SK-N-SH (cell line): Measurements from ENCODE around the gene BEND5. TPM values are rescaled to one million over a fixed set of nuclear protein-coding genes. Genes with fewer than 3 reads are reported as not detected.
A peak's percentile ranks its signal among the peaks of the same experiment; 100 is the strongest.

Experiments used
- CTCF ChIA-PET: fragments of 300-600, 350-600 bp; formaldehyde crosslinking; extraction: SDS; loops from one replicate; lab custom pipeline; 2021; lab: Yijun Ruan, JAX
- POLR2A ChIA-PET: fragments of 350-600 bp; sonication (Branson Sonifier 250); formaldehyde crosslinking; extraction: SDS; loops from one replicate; lab custom pipeline; 2020; ENCODE audit warnings: antibody characterized with exemption, inconsistent platforms; lab: Yijun Ruan, JAX
- DNase-seq: peaks from one replicate; pipeline ENCODE4 v3.0.0; 2012
- H2AFZ ChIP-seq: fragments of 200-600 bp; sonication (generic); 2 replicates; pipeline ENCODE4 v1.8.1; 2016; ENCODE audit warnings: antibody characterized with exemption, mild to moderate bottlenecking, low read depth
- H3F3A ChIP-seq: fragments of 200-600 bp; sonication (generic); replicated peaks from 2 replicates; pipeline ENCODE3; 2016; ENCODE audit warnings: antibody characterized with exemption, mild to moderate bottlenecking; ENCODE audit not compliant: insufficient read depth
- H3K27ac ChIP-seq, 2 experiments: fragments of 200-500 bp in 1 of 2; fragments of 200-600 bp in 1 of 2; sonication (Bioruptor generic) in 1 of 2; sonication (generic), shearing (Covaris generic) in 1 of 2; 2 replicates each; pipeline versions ENCODE4 v1.5.1 to v1.6.1; 2014 to 2016; ENCODE audit warnings: low read depth in 2 of 2, inconsistent platforms in 1 of 2, low read length in 1 of 2, mild to moderate bottlenecking in 1 of 2, mixed read lengths in 1 of 2
- H3K27me3 ChIP-seq: fragments of 200-600 bp; sonication (generic), shearing (Covaris generic); 2 replicates; pipeline ENCODE4 v1.6.1; 2016; ENCODE audit warnings: mixed run types; ENCODE audit not compliant: insufficient read depth
- H3K36me3 ChIP-seq, 2 experiments: fragments of 200-500 bp in 1 of 2; fragments of 200-600 bp in 1 of 2; sonication (Bioruptor generic) in 1 of 2; sonication (generic) in 1 of 2; replicated peaks in 1 of 2; 2 replicates each; pipeline versions ENCODE3 to v1.5.1; 2014 to 2016; ENCODE audit warnings: low read length in 1 of 2, mild to moderate bottlenecking in 1 of 2; ENCODE audit not compliant: insufficient read depth in 2 of 2, control insufficient read depth in 1 of 2
- H3K4me1 ChIP-seq, 2 experiments: fragments of 200-500 bp in 1 of 2; fragments of 200-600 bp in 1 of 2; sonication (Bioruptor generic) in 1 of 2; sonication (generic), shearing (Covaris generic) in 1 of 2; 2 replicates each; pipeline versions ENCODE4 v1.5.1 to v1.6.1; 2014 to 2016; ENCODE audit warnings: low read depth in 1 of 2, low read length in 1 of 2, mixed run types in 1 of 2; ENCODE audit not compliant: insufficient read depth in 2 of 2, control insufficient read depth in 1 of 2
- H3K4me2 ChIP-seq: fragments of 200-600 bp; sonication (generic), shearing (Covaris generic); 2 replicates; pipeline ENCODE4 v1.6.1; 2017; ENCODE audit warnings: mixed run types
- H3K4me3 ChIP-seq, 2 experiments: fragments of 200-500 bp in 1 of 2; fragments of 200-600 bp in 1 of 2; sonication (Bioruptor generic) in 1 of 2; sonication (generic), shearing (Covaris generic) in 1 of 2; 2 replicates each; pipeline versions ENCODE4 v1.5.1 to v1.8.1; 2014 to 2016; ENCODE audit warnings: low read depth in 2 of 2, inconsistent platforms in 1 of 2, low read length in 1 of 2, mild to moderate bottlenecking in 1 of 2, mixed read lengths in 1 of 2, moderate library complexity in 1 of 2
- H3K79me2 ChIP-seq: fragments of 200-600 bp; sonication (generic); 2 replicates; pipeline ENCODE4 v1.8.1; 2017; ENCODE audit warnings: mild to moderate bottlenecking; ENCODE audit not compliant: insufficient read depth
- H3K9ac ChIP-seq: fragments of 200-600 bp; sonication (generic); 2 replicates; pipeline ENCODE4 v1.6.1; 2017; ENCODE audit warnings: mixed run types
- H3K9me2 ChIP-seq: fragments of 200-600 bp; sonication (generic); 2 replicates; pipeline ENCODE4 v1.6.1; 2017; ENCODE audit warnings: mixed run types
- H3K9me3 ChIP-seq: fragments of 200-600 bp; sonication (generic); 2 replicates; pipeline ENCODE4 v1.6.1; 2017; ENCODE audit warnings: mixed run types, mild to moderate bottlenecking, moderate library complexity
- H4K20me1 ChIP-seq: fragments of 200-600 bp; sonication (generic); 2 replicates; pipeline ENCODE4 v1.6.1; 2017; ENCODE audit warnings: mild to moderate bottlenecking, mixed run types; ENCODE audit not compliant: insufficient read depth
- CTCF ChIP-seq: fragments of 200-600 bp; sonication (generic); IDR thresholded peaks from 2 replicates; pipeline ENCODE4 v1.6.1; 2017; ENCODE audit warnings: antibody characterized with exemption, mild to moderate bottlenecking, moderate library complexity
- ELF1 ChIP-seq: IDR thresholded peaks from 2 replicates; pipeline ENCODE4 v1.4.0; 2012
- FOSL2 ChIP-seq: IDR thresholded peaks from 2 replicates; pipeline ENCODE4 v1.4.0; 2012; ENCODE audit warnings: low read depth, mild to moderate bottlenecking, moderate library complexity, borderline replicate concordance
- FOXJ3 ChIP-seq: sonication (generic); formaldehyde crosslinking; IDR thresholded peaks from 2 replicates; pipeline ENCODE4 v1.5.1; 2020; ENCODE audit warnings: mild to moderate bottlenecking, missing genetic modification reagents
- FOXM1 ChIP-seq: IDR thresholded peaks from 2 replicates; pipeline ENCODE4 v1.4.0; 2012; ENCODE audit warnings: low read depth, mild to moderate bottlenecking
- GABPA ChIP-seq: IDR thresholded peaks from 2 replicates; pipeline ENCODE4 v1.4.0; 2012; ENCODE audit warnings: low read depth, mild to moderate bottlenecking
- GATA2 ChIP-seq: sonication (generic); formaldehyde crosslinking; IDR thresholded peaks from 2 replicates; pipeline ENCODE4 v1.5.0; 2020; ENCODE audit warnings: mild to moderate bottlenecking, missing genetic modification reagents
- IRF3 ChIP-seq: fragments of 150-350 bp; IDR thresholded peaks from 2 replicates; pipeline ENCODE4 v1.6.1; 2016; ENCODE audit warnings: mild to moderate bottlenecking, low read depth, low read length
- JUND ChIP-seq: IDR thresholded peaks from 2 replicates; pipeline ENCODE4 v1.4.0; 2012
- MEF2A ChIP-seq: IDR thresholded peaks from 2 replicates; pipeline ENCODE4 v1.4.0; 2012; ENCODE audit warnings: low read depth, borderline replicate concordance
- NFIC ChIP-seq: IDR thresholded peaks from 2 replicates; pipeline ENCODE4 v1.4.0; 2012; ENCODE audit warnings: borderline replicate concordance
- NRF1 ChIP-seq: IDR thresholded peaks from 2 replicates; pipeline ENCODE4 v1.6.1; 2012; ENCODE audit warnings: low read depth, mild to moderate bottlenecking, low read length
- RAD21 ChIP-seq: IDR thresholded peaks from 2 replicates; pipeline ENCODE4 v1.6.1; 2012; ENCODE audit warnings: mild to moderate bottlenecking, low read length
- RCOR1 ChIP-seq: fragments of 150-350 bp; IDR thresholded peaks from 2 replicates; pipeline ENCODE4 v1.6.1; 2017; ENCODE audit warnings: antibody characterized with exemption, low read length
- REST ChIP-seq: IDR thresholded peaks from 2 replicates; pipeline ENCODE4 v1.6.1; 2012; ENCODE audit warnings: mild to moderate bottlenecking, low read depth, low read length, moderate library complexity
- RXRA ChIP-seq: IDR thresholded peaks from 2 replicates; pipeline ENCODE4 v1.4.0; 2012; ENCODE audit warnings: low read depth, mild to moderate bottlenecking, borderline replicate concordance
- SIN3A ChIP-seq: IDR thresholded peaks from 2 replicates; pipeline ENCODE4 v1.6.1; 2012; ENCODE audit warnings: low read depth, mild to moderate bottlenecking, low read length, moderate library complexity, borderline replicate concordance
- TAF1 ChIP-seq: IDR thresholded peaks from 2 replicates; pipeline ENCODE4 v1.6.1; 2012; ENCODE audit warnings: low read depth, mild to moderate bottlenecking, low read length, moderate library complexity, borderline replicate concordance
- TCF12 ChIP-seq: IDR thresholded peaks from 2 replicates; pipeline ENCODE4 v1.4.0; 2012
- TEAD4 ChIP-seq: IDR thresholded peaks from 2 replicates; pipeline ENCODE4 v1.4.0; 2012; ENCODE audit warnings: mild to moderate bottlenecking, borderline replicate concordance; ENCODE audit not compliant: insufficient read depth
- USF1 ChIP-seq: IDR thresholded peaks from 2 replicates; pipeline ENCODE4 v1.4.0; 2012; ENCODE audit warnings: low read depth, borderline replicate concordance
- polyA plus RNA-seq, 3 experiments: library from polyadenylated mRNA; depleted of rRNA; stranded (reverse); fragments of >200 nt; gene quantifications; 2 replicates each; pipeline ENCODE4 v1.2.3, GENCODE V29; 2012
- TF ChIP-seq, protein P1 (sequence below): IDR thresholded peaks from 2 replicates; pipeline ENCODE4 v1.4.0; 2012; ENCODE audit warnings: low read depth, borderline replicate concordance
- TF ChIP-seq, protein P2 (sequence below): IDR thresholded peaks from 2 replicates; pipeline ENCODE4; 2012

BEND5 gene
- polyA plus RNA-seq, 1 of the 3 experiments (the other 2 are of a cell fraction) = 5.6 TPM

GRCh38 chr1:48761986-48762385 is 14.7 kb downstream of the BEND5 start (continued):
- TF ChIP-seq USF1 (no peak), RAD21 (no peak), TAF1 (no peak), RXRA (no peak), GATA2 (CRISPR knock-in tag) (no peak), RCOR1 (no peak), FOXJ3 (no peak)

- Histone ChIP-seq H2AFZ (no peak overlapping the region), H3K4me2 (peak overlapping the region; percentile 32; the same call in 1 of the 2 replicates), H3K4me3 (no peak overlapping the region), H3F3A (no peaks in the 10 kb centered on the region), H3K27ac (peak overlapping the region in 1 of 2 experiments; percentile 44; a peak in 1 of 4 replicates), H3K9me2 (no peaks in the 10 kb centered on the region), H3K27me3 (no peaks in the 10 kb centered on the region), H3K4me1 (peaks cover 3 to 9% of the 10 kb centered on the region in 2 experiments; a peak in 3 of 4 replicates), H3K9me3 (no peaks in the 10 kb centered on the region), H4K20me1 (no peaks in the 10 kb centered on the region), H3K36me3 (peaks cover 10 to 50% of the 10 kb centered on the region in 2 experiments), H3K79me2 (no peaks in the 10 kb centered on the region), H3K9ac (no peak overlapping the region)
- TF ChIP-seq FOSL2 (peak; percentile 26; the same call in 1 of the 2 replicates), FOXJ3 (no peak), REST (no peak), NFIC (no peak), ELF1 (no peak), GABPA (no peak), SIN3A (no peak), TEAD4 (no peak), NRF1 (no peak), RCOR1 (no peak), RAD21 (no peak), IRF3 (no peak), FOXM1 (no peak), JUND (peak; percentile 36; the same call in 1 of the 2 replicates), TCF12 (peak; percentile 44; the same call in 1 of the 2 replicates), CTCF (no peak), MEF2A (no peak)
- TF ChIP-seq, protein P1, sequence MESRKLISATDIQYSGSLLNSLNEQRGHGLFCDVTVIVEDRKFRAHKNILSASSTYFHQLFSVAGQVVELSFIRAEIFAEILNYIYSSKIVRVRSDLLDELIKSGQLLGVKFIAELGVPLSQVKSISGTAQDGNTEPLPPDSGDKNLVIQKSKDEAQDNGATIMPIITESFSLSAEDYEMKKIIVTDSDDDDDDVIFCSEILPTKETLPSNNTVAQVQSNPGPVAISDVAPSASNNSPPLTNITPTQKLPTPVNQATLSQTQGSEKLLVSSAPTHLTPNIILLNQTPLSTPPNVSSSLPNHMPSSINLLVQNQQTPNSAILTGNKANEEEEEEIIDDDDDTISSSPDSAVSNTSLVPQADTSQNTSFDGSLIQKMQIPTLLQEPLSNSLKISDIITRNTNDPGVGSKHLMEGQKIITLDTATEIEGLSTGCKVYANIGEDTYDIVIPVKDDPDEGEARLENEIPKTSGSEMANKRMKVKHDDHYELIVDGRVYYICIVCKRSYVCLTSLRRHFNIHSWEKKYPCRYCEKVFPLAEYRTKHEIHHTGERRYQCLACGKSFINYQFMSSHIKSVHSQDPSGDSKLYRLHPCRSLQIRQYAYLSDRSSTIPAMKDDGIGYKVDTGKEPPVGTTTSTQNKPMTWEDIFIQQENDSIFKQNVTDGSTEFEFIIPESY = no peak
- TF ChIP-seq, protein P2, sequence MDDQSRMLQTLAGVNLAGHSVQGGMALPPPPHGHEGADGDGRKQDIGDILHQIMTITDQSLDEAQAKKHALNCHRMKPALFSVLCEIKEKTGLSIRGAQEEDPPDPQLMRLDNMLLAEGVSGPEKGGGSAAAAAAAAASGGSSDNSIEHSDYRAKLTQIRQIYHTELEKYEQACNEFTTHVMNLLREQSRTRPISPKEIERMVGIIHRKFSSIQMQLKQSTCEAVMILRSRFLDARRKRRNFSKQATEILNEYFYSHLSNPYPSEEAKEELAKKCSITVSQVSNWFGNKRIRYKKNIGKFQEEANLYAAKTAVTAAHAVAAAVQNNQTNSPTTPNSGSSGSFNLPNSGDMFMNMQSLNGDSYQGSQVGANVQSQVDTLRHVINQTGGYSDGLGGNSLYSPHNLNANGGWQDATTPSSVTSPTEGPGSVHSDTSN = no peak
- ChIA-PET CTCF (interaction anchor here (1.4 to 1.5 kb wide), 2 partner anchors 14 to 1587 kb away, joined by 3 to 4 read pairs; no protein-coding TSS in a partner anchor), POLR2A (no interaction called here)
- DNase-seq = no peak
Observed at GRCh38 chr1:48761411-48761810, 15.3 kb downstream of the BEND5 start.
